OCI-LY7 (cell line): ENCODE data around the gene SELENOH. TPM values are rescaled to one million over a fixed set of nuclear protein-coding genes. Genes with fewer than 3 reads are reported as not detected.

Source experiments
- BruUV-seq: library from RNA; stranded (reverse); fragments of 400-500 nt; replicated peaks from 2 replicates; lab custom pipeline; 2021; lab: Mats Ljungman, UMichigan
- CTCF ChIA-PET: fragments of 300-600 bp; sonication (Branson Sonifier 250); formaldehyde crosslinking; loops from one replicate; lab custom pipeline; 2022; ENCODE audit warnings: antibody characterized with exemption; ENCODE audit not compliant: unreplicated experiment; lab: Charles Lee
- POLR2A ChIA-PET: fragments of 300-600 bp; sonication (Branson Sonifier 250); formaldehyde crosslinking; loops from one replicate; lab custom pipeline; 2022; ENCODE audit warnings: antibody characterized with exemption; lab: Charles Lee
- DNase-seq: peaks from one replicate; pipeline ENCODE4 v3.0.0-alpha.2; 2015; ENCODE audit warnings: low spot score
- H2AFZ ChIP-seq: fragments of 200-600 bp; sonication (generic), shearing (Covaris generic); 2 replicates; pipeline ENCODE4 v1.6.1; 2014; ENCODE audit warnings: mild to moderate bottlenecking, antibody characterized with exemption, low read length, moderate library complexity
- H3K27ac ChIP-seq: fragments of 200-600 bp; sonication (generic); 2 replicates; pipeline ENCODE4 v1.5.1; 2014; ENCODE audit warnings: mixed run types, low read depth, mild to moderate bottlenecking, moderate library complexity, low read length, inconsistent platforms; ENCODE audit not compliant: poor library complexity, severe bottlenecking
- H3K36me3 ChIP-seq: fragments of 200-600 bp; sonication (generic); 2 replicates; pipeline ENCODE4 v1.6.1; 2014; ENCODE audit warnings: mild to moderate bottlenecking, antibody characterized with exemption, low read length, moderate library complexity, mixed read lengths; ENCODE audit not compliant: insufficient read depth
- H3K4me1 ChIP-seq: fragments of 200-600 bp; sonication (generic); 2 replicates; pipeline ENCODE4 v1.5.1; 2014; ENCODE audit warnings: mild to moderate bottlenecking, low read length; ENCODE audit not compliant: insufficient read depth, poor library complexity, severe bottlenecking
- H3K4me2 ChIP-seq: fragments of 200-600 bp; sonication (generic); 2 replicates; pipeline ENCODE4 v1.6.1; 2014; ENCODE audit warnings: mild to moderate bottlenecking, low read length
- H3K4me3 ChIP-seq: fragments of 200-600 bp; sonication (generic); 2 replicates; pipeline ENCODE4 v1.5.1; 2014; ENCODE audit warnings: mild to moderate bottlenecking, low read depth, low read length; ENCODE audit not compliant: poor library complexity, severe bottlenecking
- H3K79me2 ChIP-seq: fragments of 200-600 bp; sonication (generic); 2 replicates; pipeline ENCODE4 v1.6.1; 2016; ENCODE audit warnings: low read depth, mild to moderate bottlenecking, low read length, moderate library complexity, mixed read lengths; ENCODE audit not compliant: insufficient read depth
- H3K9me2 ChIP-seq: fragments of 200-600 bp; sonication (generic); 2 replicates; pipeline ENCODE4 v1.6.1; 2016; ENCODE audit warnings: mild to moderate bottlenecking, low read length, mixed read lengths; ENCODE audit not compliant: insufficient read depth
- H3K9me3 ChIP-seq: fragments of 200-600 bp; sonication (generic); 2 replicates; pipeline ENCODE4 v1.6.1; 2014; ENCODE audit warnings: mild to moderate bottlenecking, mixed run types, low read length, mixed read lengths
- H4K20me1 ChIP-seq: fragments of 200-600 bp; sonication (generic); 2 replicates; pipeline ENCODE4 v1.6.1; 2014; ENCODE audit warnings: mild to moderate bottlenecking, antibody characterized with exemption, low read length, moderate library complexity, mixed read lengths; ENCODE audit not compliant: insufficient read depth
- CTCF ChIP-seq: fragments of 200-600 bp; sonication (generic); conservative IDR thresholded peaks from 2 replicates; pipeline ENCODE4 v1.5.1; 2014; ENCODE audit warnings: mild to moderate bottlenecking, antibody characterized with exemption, low read length, moderate library complexity, mixed read lengths
- EZH2phosphoT487 ChIP-seq: fragments of 200-600 bp; sonication (generic); IDR thresholded peaks from 2 replicates; pipeline ENCODE4 v1.6.1; 2018; ENCODE audit warnings: low read depth, borderline replicate concordance, mild to moderate bottlenecking, mixed run types, antibody characterized with exemption, low read length, moderate library complexity, mixed read lengths
- intact Hi-C: fragments of 100-400 bp; cut with micrococcal nuclease; formaldehyde crosslinking; loops from one replicate; pipeline ENCODE4 v1.10.0; 2022; ENCODE audit not compliant: unreplicated experiment
- total RNA-seq, 2 experiments: library from RNA; depleted of rRNA in 1 of 2; stranded (reverse); fragments of >200 nt in 1 of 2; shearing (Covaris generic) in 1 of 2; gene quantifications; 2 replicates each; pipeline ENCODE4 v1.2.3, GENCODE V29; 2014 to 2022

Gene SELENOH
- total RNA-seq, 2 experiments from 2014 or later: 169 to 181 TPM

GRCh38 chr11:57761301-57762234 is 20.3 kb downstream of the SELENOH start, which contains the start of gene CTNND1:
CTNND1 (plus strand) TSS chr11:57761802; CDS start chr11:57791479, 29,677 bp downstream.
- H2AFZ ChIP-seq: no peak within 1 kb of the TSS
- intact Hi-C loops: no loop called here
- no peak within 1 kb of the TSS for H3K4me2 ChIP-seq
- no peak within 1 kb of the TSS for H3K27ac ChIP-seq
- H3K9me2 ChIP-seq: no peaks in the 10 kb centered on the region
- peak within 1 kb of the TSS; percentile 37 for H3K4me3 ChIP-seq
- no peaks in the 10 kb centered on the region for H3K36me3 ChIP-seq
- TF ChIP-seq EZH2phosphoT487 (no peak), CTCF (no peak)
- H3K79me2 ChIP-seq: no peaks in the 10 kb centered on the region
- DNase-seq: no peak
- POLR2A ChIA-PET: interaction anchor here (0.6 to 1.2 kb wide), 4 partner anchors 14 to 516 kb away, joined by 3 to 5 read pairs (median 4); no protein-coding TSS in a partner anchor
- CTCF ChIA-PET: no interaction called here
- H4K20me1 ChIP-seq: no peaks in the 10 kb centered on the region
- BruUV-seq: no TSS peak
- no peaks in the 10 kb centered on the region for H3K9me3 ChIP-seq
- H3K4me1 ChIP-seq: no peaks in the 10 kb centered on the region

- H3K4me2 ChIP-seq: no peak overlapping the region
- ChIA-PET POLR2A (interaction anchor here (1.1 to 1.3 kb wide), 3 partner anchors 15 to 56 kb away, joined by 3 to 8 read pairs (median 4); no protein-coding TSS in a partner anchor), CTCF (no interaction called here)
- H3K27ac ChIP-seq: no peak overlapping the region
- TF ChIP-seq CTCF: no peak
- no peak for TF ChIP-seq EZH2phosphoT487
- no peaks in the 10 kb centered on the region for H3K9me3 ChIP-seq
- H2AFZ ChIP-seq: no peak overlapping the region
- no peaks in the 10 kb centered on the region for H4K20me1 ChIP-seq
- no peaks in the 10 kb centered on the region for H3K79me2 ChIP-seq
- no peaks in the 10 kb centered on the region for H3K9me2 ChIP-seq
- no peak overlapping the region for H3K4me3 ChIP-seq
- intact Hi-C loops: no loop called here
- no peaks in the 10 kb centered on the region for H3K4me1 ChIP-seq
- BruUV-seq: TSS peak; percentile 49
- no peaks in the 10 kb centered on the region for H3K36me3 ChIP-seq
- no peak for DNase-seq
Observed at GRCh38 chr11:57762235-57762861, 21.1 kb downstream of the SELENOH start.
